Glomerular visceral epithelial cell (primary cell): Measurements from ENCODE around the gene CABLES2.

Source experiments
- DNase-seq: peaks from one replicate; pipeline ENCODE4 v3.0.0-alpha.2; 2016; ENCODE audit errors: extremely low spot score

CABLES2 gene

GRCh38 chr20:62347445-62347844 lies 59.6 kb downstream of the CABLES2 start:
- no peak for DNase-seq

DNA sequence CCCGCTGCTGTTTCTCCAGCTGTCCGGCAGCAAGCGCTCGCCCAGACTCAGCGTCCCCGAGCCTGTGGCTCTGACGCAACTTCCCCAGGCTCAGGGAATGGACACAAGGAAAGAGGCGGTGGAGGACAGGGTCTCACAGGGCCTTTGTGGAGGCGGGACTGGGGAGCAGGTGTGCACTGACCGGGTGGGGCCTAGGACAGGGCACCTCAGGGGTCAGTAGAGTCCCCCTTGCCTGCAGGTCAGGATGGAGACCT lies 60.0 kb downstream of the CABLES2 start:
- no peak for DNase-seq

DNA sequence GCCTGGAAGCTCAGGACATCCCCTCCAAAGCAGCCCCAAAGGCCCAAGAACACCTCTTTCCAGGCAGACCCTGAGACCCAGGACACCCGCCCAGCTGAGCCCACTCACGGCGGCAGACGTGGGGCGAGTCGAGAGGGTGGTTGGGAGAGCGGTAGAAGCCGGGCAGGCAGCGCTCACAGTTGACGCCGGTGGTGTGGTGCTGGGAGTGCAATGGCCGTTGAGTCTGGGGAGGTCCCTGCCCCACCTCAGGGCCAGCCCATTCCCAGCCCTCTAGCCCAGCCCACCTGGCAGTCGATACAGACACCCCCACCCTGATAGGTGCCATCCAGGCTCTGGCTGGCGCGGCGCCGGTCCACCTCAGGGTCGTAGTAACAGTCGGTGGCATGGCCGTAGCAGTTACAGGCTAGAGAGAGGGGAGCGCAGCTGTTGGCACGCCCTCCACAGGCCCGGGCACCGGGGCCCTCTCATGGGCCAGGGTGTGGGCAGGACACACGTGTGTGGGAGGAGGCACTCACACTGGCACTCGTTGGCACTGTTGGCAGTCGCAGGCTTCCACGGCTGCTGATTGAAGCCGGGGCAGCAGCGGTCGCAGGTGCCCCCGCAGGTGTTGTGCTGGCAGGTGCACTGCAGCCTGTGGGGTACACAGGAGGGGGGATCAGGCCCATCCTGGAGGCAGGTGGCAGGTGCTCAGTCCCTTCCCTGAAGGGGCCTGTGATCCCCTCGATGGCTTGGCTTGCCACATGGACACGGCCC lies 60.5 kb downstream of the CABLES2 start:
- DNase-seq = no peak

DNA sequence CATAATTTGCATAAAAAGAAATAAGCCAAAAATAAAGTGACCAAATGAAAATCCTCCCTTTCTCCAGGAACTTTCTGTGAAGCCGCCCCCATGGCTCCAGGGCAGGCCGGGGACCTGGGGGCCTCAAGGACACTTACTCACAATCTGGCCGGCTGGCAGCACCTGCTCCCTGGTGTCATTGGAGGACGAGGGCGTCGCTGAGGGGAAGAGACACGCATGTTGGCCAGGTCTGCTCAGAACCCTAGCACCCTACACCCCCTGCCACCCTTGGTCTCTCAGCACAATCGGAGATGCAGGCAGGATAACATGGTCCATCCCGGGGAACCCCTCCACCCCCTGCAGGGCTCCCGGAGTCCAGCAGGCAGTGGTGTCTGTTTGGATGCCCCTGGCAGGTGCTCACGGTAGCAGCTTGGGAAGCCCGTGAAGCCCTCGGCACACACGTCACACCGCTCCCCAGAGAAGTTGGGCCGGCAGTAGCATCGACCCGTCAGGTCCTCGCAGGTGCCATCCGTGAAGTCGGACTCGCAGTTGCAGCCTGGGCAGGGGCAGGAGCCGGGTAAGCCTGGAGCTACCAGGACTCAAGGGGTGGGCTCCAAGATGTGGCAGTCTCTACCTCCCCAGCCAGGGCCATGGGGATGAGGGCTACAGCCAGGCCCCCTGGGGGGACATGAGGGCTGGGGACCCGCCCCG lies 61.3 kb downstream of the CABLES2 start:
- DNase-seq = no peak

DNA sequence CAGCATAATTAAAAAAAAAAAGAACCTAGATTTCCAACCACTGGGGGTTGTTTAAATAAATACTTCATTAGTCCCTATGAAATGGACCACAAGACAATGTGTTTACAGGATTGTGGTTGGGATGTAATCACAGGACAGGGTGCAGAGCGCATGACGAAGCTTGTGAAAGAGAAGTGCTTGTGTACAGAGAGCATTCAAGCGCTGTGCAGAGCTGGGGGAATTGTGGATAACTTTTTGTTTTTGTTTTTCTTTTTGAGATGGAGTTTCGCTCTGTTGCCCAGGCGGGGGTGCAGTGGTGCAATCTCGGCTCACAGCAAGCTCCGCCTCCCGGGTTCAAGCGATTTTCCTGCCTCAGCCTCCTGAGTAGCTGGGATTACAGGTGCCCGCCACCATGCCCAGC lies 62.3 kb downstream of the CABLES2 start:
- no peak for DNase-seq

GRCh38 chr20:62344092-62344491 lies 63.0 kb downstream of the CABLES2 start:
- no peak for DNase-seq

GRCh38 chr20:62342910-62343309 lies 64.2 kb downstream of the CABLES2 start:
- no peak for DNase-seq

DNA sequence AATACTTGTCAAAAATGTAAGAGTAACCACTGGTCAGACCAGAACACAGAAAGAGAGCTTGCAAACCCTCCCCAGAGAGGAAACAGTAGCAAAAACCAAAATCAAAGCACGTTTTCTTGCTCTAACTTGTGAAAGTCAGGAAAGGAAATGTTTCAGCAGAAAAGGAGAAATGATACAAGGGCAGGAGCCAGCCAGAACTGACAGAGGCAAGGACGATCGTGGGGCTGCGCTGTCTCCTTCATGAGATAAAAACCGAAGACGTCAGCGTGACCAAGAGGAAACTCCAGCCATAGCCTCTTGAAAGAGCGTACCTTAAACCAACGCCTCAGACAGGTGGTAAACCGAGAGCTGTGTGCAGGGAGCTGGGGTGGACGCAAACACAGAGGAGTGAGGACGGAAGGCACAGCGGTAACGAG lies 67.4 kb downstream of the CABLES2 start:
- DNase-seq = no peak
